Measurements from ENCODE around the gene MUTYH. TPM values are rescaled to one million over a fixed set of nuclear protein-coding genes. Genes with fewer than 3 reads are reported as not detected.

Gene MUTYH
- total and polyA plus RNA-seq, 2 of the 8 experiments (the other 6 are each of a cell fraction or from before 2014, with no cell fraction given): 51.9 to 65.7 TPM

GRCh38 chr1:45379524-45379923 is 39.3 kb upstream of the MUTYH start:
- no peaks in the 10 kb centered on the region for H4K20me1 ChIP-seq (replicated peaks in 1 of 2; ENCODE audit: control insufficient read depth in 1 of 2, insufficient read depth in 2 of 2, low read length in 2 of 2)
- no peak overlapping the region for H3K14ac ChIP-seq (ENCODE audit: insufficient read length)
- H4K8ac ChIP-seq (ENCODE audit: extremely low read depth, insufficient read depth, low read length): no peak overlapping the region
- H3K27ac ChIP-seq (ENCODE audit: low read depth, low read length): no peak overlapping the region
- no peak overlapping the region for H2BK120ac ChIP-seq (replicated peaks; ENCODE audit: low read depth, low read length)
- no peaks in the 10 kb centered on the region for H3K79me2 ChIP-seq (ENCODE audit: control insufficient read depth in 1 of 2, insufficient read depth in 2 of 2, low read length in 2 of 2)
- no peak overlapping the region for H2AK5ac ChIP-seq (ENCODE audit: low read depth, low read length)
- H3K23me2 ChIP-seq (ENCODE audit: low read depth, low read length): no peaks in the 10 kb centered on the region
- no peaks in the 10 kb centered on the region for H3K27me3 ChIP-seq (replicated peaks in 1 of 4; ENCODE audit: control insufficient read depth in 3 of 4, extremely low read depth in 1 of 4, insufficient read depth in 3 of 4, low read length in 3 of 4)
- H3K9ac ChIP-seq (replicated peaks in 1 of 4; ENCODE audit: extremely low read depth in 1 of 4, low read depth in 3 of 4, low read length in 3 of 4): no peak overlapping the region
- H4K91ac ChIP-seq (replicated peaks; ENCODE audit: insufficient read length, low read length): no peak overlapping the region
- H3K79me1 ChIP-seq (ENCODE audit: low read depth, low read length): no peaks in the 10 kb centered on the region
- H3K56ac ChIP-seq (replicated peaks; ENCODE audit: insufficient read length, low read depth, low read length): no peak overlapping the region
- TF ChIP-seq MAFK (IDR thresholded peaks at IDR 0.05; ENCODE audit: low read depth, low read length): no peak
- TF ChIP-seq SAP30 (IDR thresholded peaks at IDR 0.05; ENCODE audit: insufficient read depth, insufficient replicate concordance, low read length): no peak
- TF ChIP-seq TCF12 (IDR thresholded peaks at IDR 0.05; ENCODE audit: low read depth, low read length): no peak
- no peak for TF ChIP-seq E2F6 (IDR thresholded peaks at IDR 0.05)
- TF ChIP-seq SP1 (IDR thresholded peaks at IDR 0.05; ENCODE audit: low read depth, low read length): no peak
- TF ChIP-seq BACH1 (IDR thresholded peaks at IDR 0.05; ENCODE audit: low read length): no peak
- TF ChIP-seq PHF8 (conservative IDR thresholded peaks at IDR 0.05; ENCODE audit: low read depth, low read length): no peak
- no peak for TF ChIP-seq CTBP2 (IDR thresholded peaks at IDR 0.05; ENCODE audit: borderline replicate concordance, insufficient read depth, insufficient read length, low read length)
- no peak for TF ChIP-seq KDM5A (IDR thresholded peaks at IDR 0.05; ENCODE audit: low read length)
- H3K23ac ChIP-seq (ENCODE audit: insufficient read length): no peak overlapping the region
- no peak for DNase-seq (ENCODE audit: low read depth in 1 of 2, low spot score in 2 of 2)
- no peak for FAIRE-seq
- no peak overlapping the region for H2BK15ac ChIP-seq (ENCODE audit: low read length)
- no peak overlapping the region for H3K18ac ChIP-seq (ENCODE audit: extremely low read depth, low read length)
- H2AFZ ChIP-seq (ENCODE audit: low read length): no peak overlapping the region
- POLR2A ChIA-PET (ENCODE audit: partially characterized antibody): no interaction called here
- CTCF ChIA-PET (ENCODE audit: partially characterized antibody): interaction anchor here (0.9 to 1.6 kb wide), 3 partner anchors 11 to 26 kb away, joined by 3 to 10 read pairs (median 4); no protein-coding TSS in a partner anchor
- H3K4ac ChIP-seq (replicated peaks; ENCODE audit: insufficient read length, low read depth, low read length): no peak overlapping the region
- H2BK20ac ChIP-seq (ENCODE audit: low read length): no peak overlapping the region
- H3K4me2 ChIP-seq (ENCODE audit: insufficient read depth in 1 of 2, low read depth in 2 of 2, low read length in 2 of 2): no peak overlapping the region
- H3K4me3 ChIP-seq (ENCODE audit: extremely low read depth in 1 of 4, insufficient read depth in 2 of 4, low read depth in 3 of 4, low read length in 4 of 4): no peak overlapping the region
- H4K5ac ChIP-seq (ENCODE audit: insufficient read length, low read depth, low read length): no peak overlapping the region
- 91% methylated on average over 6 of the region's 6 CpGs; no CpG with 5 or more reads in 1 of the 2 experiments for WGBS, 2 experiments (ENCODE audit: extremely low coverage in 1 of 2, insufficient coverage in 1 of 2, insufficient read length in 1 of 2, insufficient replicate concordance in 2 of 2, low coverage in 1 of 2, low lambda C conversion rate in 2 of 2, missing lambda C conversion rate in 1 of 2)
- H3K9me3 ChIP-seq (ENCODE audit: insufficient read depth in 2 of 2, low read depth in 1 of 2, low read length in 1 of 2): no peaks in the 10 kb centered on the region
- H2BK5ac ChIP-seq (ENCODE audit: low read depth, low read length): no peak overlapping the region
- no peak overlapping the region for H2BK12ac ChIP-seq (ENCODE audit: low read depth, low read length)
- H3K4me1 ChIP-seq (replicated peaks in 1 of 4; ENCODE audit: control insufficient read depth in 3 of 4, insufficient read depth in 4 of 4, low read length in 3 of 4): no peaks in the 10 kb centered on the region
- H3K36me3 ChIP-seq (ENCODE audit: control insufficient read depth in 2 of 4, insufficient read depth in 4 of 4, low read length in 3 of 4): no peaks in the 10 kb centered on the region
